ENCODE results near the gene RHOT2.

RHOT2 gene

DNA sequence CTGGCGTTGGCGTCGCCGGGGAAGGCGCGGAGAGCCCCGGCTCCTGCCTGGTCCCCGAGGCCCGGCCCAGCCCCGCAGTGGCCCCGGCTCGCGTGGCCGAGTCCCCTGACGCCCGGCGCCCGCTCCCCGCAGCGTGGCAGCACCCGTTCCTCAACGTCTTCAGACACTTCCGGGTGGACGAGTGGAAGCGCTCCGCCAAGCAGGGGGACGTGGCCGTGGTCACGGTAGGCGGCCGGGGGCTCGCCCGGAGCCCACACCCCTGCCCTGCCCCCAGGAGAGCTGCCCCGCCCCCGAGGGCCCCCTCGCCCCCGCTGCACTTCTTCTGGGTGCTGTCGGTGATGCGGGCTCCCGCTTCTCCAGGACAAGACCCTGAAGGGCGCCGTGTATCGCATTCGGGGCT is 18.3 kb upstream of the RHOT2 start:
- DNase-seq (ENCODE audit: insufficient read length, low spot score) (no peak), FAIRE-seq (no peak)
- TF ChIP-seq, protein P1, sequence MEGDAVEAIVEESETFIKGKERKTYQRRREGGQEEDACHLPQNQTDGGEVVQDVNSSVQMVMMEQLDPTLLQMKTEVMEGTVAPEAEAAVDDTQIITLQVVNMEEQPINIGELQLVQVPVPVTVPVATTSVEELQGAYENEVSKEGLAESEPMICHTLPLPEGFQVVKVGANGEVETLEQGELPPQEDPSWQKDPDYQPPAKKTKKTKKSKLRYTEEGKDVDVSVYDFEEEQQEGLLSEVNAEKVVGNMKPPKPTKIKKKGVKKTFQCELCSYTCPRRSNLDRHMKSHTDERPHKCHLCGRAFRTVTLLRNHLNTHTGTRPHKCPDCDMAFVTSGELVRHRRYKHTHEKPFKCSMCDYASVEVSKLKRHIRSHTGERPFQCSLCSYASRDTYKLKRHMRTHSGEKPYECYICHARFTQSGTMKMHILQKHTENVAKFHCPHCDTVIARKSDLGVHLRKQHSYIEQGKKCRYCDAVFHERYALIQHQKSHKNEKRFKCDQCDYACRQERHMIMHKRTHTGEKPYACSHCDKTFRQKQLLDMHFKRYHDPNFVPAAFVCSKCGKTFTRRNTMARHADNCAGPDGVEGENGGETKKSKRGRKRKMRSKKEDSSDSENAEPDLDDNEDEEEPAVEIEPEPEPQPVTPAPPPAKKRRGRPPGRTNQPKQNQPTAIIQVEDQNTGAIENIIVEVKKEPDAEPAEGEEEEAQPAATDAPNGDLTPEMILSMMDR (IDR thresholded peaks at IDR 0.05; ENCODE audit: insufficient read depth, missing control alignments), result no peak

DNA sequence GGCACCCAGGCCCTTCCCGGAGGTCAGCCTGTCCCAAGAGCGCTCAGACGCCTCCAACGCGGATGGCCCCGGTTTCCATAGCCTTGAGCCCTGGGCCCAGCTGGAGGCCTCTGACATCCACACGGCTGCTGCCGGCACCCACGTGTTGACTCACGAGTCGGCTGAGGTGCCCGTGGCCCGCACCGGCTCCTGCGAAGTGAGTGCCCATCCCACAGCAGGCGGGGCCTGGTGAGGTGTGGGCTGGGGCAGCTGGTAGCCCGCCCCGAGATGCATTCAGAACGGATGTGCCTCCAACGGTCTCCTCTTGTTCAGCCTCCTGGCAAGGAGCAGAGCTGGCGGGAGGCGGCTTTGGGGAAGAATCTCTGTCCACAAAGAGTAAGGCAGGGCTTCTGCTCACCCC is 16.1 kb upstream of the RHOT2 start:
- DNase-seq (ENCODE audit: insufficient read length, low spot score) (no peak), FAIRE-seq (no peak)
- TF ChIP-seq, protein P1 (IDR thresholded peaks at IDR 0.05; ENCODE audit: insufficient read depth, missing control alignments), result no peak

DNA sequence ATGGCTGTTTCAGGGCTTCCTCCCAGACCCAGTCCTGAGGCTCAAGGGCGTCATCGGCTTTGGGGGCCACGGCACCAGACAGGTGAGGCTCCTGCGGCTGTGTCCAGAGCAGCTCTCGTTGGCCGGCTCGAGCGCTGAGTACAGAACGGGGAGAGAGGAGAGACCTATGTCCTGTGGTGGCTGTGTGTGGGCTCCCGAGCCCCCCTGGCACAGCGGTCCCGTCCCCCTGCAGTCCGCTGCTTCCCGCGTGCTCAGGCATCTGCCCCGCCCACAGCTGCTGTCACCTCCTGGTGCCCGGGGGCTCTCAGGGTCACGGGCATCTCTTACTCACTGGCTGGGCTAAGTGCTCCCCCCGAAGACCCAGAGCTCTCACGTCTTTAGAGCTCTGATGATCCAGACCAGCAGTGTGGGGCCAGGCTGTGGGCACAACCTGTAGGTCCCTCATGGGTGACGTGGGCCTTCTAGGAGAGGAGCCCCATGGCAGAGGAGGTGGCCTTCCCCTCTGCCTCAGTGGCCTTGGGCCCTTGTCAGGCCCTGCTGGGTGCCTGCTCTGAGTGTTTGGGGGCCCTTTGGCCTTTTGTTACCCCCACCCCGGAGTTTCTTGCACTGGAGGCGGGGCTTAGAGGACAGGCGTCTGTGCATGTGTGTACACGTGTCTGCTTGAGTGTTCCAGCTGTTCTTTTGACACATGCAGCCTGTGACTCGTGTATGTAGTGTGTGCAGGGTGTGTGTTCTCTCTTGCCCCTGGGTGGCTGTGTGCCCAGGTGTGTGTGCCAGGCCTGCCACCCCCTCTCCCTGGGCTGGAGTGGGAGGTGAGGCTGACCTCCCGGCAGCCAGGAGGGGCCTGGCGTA is 15.3 kb upstream of the RHOT2 start:
- TF ChIP-seq, protein P1 (IDR thresholded peaks at IDR 0.05; ENCODE audit: insufficient read depth, missing control alignments), result no peak
- no peak for FAIRE-seq

DNA sequence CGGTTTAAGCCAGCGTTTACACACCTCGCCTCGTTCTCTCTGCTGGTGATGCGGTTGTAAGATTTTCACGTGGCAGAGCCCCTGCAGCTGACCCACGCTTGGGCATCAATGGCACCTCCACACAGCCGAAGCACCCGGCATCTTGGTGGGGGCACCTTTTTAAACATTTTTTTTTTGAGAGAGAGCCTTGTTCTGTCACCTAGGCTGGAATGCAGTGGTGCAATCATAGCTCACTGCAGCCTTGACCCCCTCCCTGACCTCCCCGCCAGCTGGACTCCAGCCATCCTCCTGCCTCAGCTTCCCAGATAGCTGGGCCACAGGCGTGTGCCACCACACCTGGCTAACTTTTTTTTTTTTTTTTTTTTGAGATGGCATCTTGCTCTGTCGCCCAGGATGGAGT is 13.9 kb upstream of the RHOT2 start:
- FAIRE-seq, result no peak
- TF ChIP-seq, protein P1 (IDR thresholded peaks at IDR 0.05; ENCODE audit: insufficient read depth, missing control alignments), result no peak
- DNase-seq (ENCODE audit: insufficient read length, low spot score), result no peak

More for the DNA sequence above, 15.3 kb upstream of the RHOT2 start:
- DNase-seq (ENCODE audit: insufficient read length, low spot score), result no peak

DNA sequence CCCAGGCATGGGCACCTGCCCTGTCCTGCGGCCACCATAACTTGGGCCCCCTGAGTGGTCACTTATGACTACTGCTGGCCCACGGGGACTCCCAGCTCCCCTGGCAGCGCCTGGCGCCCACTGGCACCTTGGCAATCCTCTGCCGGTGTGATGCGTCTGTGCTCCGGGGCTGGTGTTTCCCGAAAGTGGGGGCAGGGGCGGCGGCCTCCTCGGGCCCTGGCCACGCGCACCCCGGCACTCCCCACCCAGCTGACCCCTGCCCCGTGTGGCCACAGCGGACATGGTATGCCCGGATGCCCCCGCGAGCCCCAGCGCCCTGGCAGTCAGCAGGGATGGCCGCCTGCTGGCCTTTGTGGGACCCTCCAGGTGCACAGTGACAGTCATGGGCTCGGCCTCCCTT is 10.4 kb upstream of the RHOT2 start:
- TF ChIP-seq, protein P1 (IDR thresholded peaks at IDR 0.05; ENCODE audit: insufficient read depth, missing control alignments), result no peak
- DNase-seq (ENCODE audit: insufficient read length, low spot score) (no peak), FAIRE-seq (no peak)

DNA sequence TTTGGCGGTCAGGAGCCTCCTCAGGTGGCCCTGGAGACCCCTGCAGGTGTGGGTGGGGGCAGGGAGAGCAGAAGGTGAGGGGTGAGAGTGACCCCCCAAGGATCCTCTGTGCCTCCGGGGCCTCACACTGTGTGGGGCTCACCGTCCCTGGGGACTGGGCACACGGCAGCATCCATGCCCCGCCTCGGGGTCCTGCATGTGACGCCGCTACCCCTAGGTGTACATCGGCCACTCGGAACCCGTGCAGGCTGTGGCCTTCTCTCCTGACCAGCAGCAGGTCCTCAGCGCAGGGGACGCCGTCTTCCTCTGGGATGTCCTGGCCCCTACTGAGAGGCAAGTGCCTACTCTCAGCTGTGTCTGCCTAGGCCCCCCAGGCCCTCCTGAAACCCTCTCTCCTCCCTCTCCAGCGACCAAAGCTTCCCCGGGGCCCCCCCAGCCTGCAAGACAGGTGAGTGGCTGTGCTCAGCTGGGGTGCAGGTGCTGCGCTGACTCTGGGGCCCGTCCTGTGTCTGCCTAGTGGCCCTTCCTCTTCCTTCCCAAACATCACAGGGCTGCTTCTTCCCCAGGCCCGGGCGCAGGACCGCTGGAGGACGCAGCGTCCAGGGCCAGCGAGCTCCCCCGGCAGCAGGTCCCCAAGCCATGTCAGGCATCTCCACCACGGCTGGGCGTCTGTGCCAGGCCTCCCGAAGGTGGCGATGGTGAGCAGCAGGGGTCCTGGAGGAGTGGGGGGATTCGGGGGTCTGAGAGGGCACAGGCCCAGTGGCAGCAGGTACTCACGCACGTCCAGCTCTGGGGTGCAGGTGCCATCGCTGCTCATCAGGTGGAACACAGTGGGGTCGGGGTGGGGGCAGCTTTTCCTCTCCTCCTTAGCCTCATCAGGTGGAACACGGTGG is 9.0 kb upstream of the RHOT2 start:
- FAIRE-seq, result no peak
- no peak for DNase-seq (ENCODE audit: insufficient read length, low spot score)
- TF ChIP-seq, protein P1 (IDR thresholded peaks at IDR 0.05; ENCODE audit: insufficient read depth, missing control alignments), result no peak

Measured in D721Med (cell line).